Activated T-cell treated with anti-CD3 and anti-CD28 coated beads for 48 hours (primary cell): ENCODE results near the gene FDX1.

Source experiments
- DNase-seq: peaks from one replicate; pipeline ENCODE4 v3.0.0-alpha.2; 2020; ENCODE audit warnings: low read depth

FDX1 gene

GRCh38 chr11:110431051-110431672, 1.4 kb downstream of the FDX1 start:
- DNase-seq: no peak

DNA sequence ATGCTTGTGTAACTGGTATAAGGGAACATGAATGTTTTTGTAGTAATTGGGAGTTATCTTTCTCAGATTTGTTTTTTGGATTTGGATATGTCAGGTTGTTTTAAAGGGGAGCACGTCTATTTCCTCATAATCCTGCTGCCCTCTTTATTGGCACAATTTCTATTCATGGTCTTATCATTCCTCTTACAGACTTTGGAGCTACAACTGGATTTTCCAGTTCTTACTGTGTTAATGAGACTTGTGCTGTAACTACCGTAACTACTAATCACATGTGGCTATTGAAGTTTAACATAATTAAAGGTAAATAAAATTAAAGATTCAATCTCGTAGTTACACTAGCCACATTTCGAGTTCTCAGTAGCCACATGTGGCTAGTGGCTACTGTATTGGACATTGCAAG, 1.9 kb downstream of the FDX1 start:
- DNase-seq: no peak

GRCh38 chr11:110432713-110433392, 3.1 kb downstream of the FDX1 start:
- DNase-seq: no peak

DNA sequence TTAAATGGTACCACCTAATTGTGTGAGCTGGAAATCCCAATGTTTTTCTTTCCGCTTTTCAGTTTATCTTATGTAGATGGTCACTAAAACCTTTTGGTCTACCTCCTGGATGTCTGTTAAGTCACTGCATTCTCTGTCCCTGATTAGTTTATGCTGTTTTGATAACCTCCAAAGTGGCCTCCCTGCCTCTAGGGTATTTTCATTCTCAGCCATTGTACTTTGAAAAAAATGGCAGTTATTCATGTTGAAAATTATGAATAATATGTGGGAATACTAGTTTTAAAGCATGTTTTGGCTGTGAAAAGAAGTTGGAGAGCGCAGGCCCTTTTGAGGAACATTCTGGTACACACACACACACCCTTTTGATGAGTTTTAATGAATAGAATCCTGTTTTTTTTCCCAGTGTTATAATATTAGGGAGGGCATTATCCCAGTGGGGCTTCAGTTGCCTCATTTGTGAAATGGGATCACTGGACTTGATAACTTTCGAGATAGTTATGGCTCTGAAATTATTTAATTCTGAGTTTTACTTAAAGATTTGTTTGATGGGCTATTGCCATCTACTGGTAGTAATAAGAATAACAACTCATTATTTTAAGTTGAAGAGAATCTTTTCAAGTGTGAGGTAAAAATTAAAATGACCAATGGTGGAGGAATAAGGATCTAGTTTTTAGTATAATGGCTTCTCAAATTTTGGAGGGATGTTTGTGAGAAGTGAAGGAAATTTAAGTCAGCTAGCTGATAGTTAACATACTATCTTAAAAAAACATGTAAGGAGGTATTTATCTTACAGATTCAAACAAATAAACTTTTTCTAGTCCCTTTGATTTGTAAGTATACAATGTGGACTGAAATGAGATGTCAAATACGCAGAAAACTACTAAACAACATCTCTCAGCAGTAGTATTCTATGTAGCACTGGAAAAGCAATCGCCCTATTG, 3.9 kb downstream of the FDX1 start:
- no peak for DNase-seq

GRCh38 chr11:110434952-110435779, 5.4 kb downstream of the FDX1 start:
- DNase-seq: no peak

GRCh38 chr11:110435780-110436717, 6.3 kb downstream of the FDX1 start:
- DNase-seq: no peak

DNA sequence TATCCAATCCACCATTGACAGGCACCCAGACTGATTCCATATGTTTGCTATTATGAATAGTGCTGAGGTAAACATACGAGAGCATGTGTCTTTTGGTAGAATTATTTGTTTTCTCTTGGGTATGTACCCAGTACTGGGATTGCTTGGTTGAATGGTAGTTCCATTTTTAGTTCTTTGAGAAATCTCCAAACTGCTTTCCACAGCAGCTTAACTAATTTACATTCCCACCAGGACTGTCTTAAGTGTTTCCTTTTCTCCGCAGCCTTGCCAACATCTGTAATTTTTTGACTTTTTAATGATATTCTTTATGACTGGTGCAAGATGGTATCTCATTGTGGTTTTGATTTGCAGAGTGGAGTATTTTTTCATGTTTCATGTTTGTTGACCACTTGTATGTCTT, 8.3 kb downstream of the FDX1 start:
- no peak for DNase-seq

DNA sequence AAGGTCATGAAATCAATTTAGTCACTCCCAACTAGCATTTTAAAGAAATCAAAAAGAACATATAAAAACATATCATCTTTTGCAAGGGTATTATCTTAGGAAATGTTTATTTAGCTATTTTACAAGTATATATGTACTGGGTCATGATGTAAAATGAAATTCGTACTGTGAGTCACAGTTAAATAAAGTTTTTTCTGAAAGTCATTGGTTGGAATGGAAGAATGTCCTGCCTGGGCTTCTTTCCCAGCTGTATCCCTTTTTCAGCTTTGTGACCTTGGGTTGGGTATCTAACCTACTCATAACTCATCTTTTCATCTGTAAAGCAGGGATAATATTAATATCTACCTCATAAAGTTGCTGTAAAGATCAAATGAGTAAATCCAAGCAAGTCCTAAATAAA, 15.7 kb downstream of the FDX1 start:
- DNase-seq: no peak

GRCh38 chr11:110446061-110446460, 16.3 kb downstream of the FDX1 start:
- DNase-seq: no peak

- no peak for DNase-seq
Measured at GRCh38 chr11:110446594-110446993, 16.8 kb downstream of the FDX1 start.

DNA sequence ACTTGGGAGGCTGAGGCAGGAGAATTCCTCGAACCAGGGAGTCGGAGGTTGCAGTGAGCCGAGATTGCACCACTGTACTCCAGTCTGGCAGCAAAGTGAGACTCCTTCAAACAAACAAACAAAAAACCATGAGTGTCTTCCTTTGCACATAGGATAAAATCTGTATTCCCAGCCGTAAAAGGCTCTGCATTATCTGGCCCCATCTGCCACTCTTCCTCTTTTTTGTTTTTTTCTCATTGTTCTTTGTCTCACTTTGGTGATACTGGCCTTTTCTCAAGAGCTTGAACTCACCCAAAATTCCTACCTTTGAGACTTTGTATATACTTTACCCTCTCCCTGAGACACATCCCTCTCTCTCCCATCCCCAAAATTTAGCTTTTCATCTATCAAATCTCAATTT, 17.6 kb downstream of the FDX1 start:
- no peak for DNase-seq

DNA sequence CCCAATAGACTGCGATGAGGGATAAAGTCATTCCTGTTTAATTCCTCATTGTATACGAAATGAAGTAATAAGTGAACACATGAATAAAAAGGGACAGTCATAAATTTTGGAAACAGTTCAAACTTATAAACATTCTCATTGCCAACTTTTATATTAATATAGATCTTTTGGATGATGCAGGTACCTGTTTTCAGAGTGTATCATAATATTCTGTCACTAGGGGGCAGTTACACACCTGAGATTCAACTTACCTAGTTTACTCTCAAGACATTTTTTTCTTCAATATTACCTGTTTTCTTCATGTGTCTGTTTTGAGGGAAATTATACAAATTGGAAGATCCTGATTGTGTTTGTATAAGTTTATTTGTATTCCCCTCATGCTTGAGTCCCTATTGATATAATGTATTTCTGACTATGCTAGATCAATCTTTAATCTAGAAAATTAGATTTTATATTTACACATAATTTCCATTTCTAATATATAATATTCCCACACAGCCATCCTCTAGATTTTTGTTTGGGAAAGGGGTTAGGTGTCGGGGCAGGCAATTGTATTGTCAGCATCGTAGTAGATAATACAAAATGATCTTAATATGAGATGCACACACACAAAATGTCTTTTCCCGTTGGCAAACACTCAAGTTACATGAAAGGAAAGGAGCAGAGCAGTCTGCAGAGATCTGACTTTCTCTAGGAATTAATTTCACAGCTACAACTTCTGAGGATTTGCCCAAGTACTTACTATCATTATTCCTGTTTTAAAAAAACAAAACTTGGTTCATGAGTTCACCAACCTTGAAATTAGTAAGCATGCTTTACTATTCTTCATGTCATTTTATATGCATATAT, 18.4 kb downstream of the FDX1 start:
- DNase-seq: no peak

GRCh38 chr11:110450246-110450645, 20.5 kb downstream of the FDX1 start:
- DNase-seq: no peak

DNA sequence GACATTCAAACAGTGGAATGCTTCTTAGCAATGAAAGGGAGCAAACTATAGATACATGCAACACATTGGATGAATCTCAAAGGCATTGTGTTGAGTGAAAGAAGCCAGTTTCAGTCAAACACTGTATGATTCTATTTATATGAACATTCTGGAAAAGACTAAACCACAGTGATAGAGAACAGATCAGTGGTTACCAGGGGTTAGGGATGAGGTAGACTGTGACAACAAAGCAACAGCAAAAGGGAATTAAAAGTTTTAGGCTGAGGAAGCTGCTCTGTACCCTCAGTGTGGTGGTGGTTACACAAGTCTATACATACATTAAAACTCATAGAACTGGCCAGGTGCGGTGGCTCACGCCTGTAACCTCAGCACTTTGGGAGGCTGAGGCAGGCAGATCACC, 23.0 kb downstream of the FDX1 start:
- no peak for DNase-seq

- no peak for DNase-seq
Measured at GRCh38 chr11:110453684-110454354, 24.1 kb downstream of the FDX1 start.

DNA sequence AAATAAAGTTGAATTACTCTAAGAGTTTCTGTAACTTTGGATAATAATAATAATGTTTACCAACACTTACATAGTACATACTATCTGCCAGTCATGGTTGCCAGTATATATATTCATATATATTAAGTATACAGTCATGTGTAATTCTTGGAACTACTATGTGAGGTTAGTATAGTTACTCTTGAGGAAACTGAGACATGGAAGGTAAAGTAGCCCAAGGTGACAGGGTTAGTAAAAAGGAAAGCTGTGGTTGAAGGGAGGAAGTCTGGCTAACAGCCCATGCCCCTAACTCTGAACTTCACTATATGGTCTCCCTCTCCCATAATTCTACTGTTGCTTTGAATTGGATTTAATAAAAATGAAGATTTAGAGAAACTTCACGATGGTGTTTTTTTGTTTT, 24.9 kb downstream of the FDX1 start:
- DNase-seq: no peak

DNA sequence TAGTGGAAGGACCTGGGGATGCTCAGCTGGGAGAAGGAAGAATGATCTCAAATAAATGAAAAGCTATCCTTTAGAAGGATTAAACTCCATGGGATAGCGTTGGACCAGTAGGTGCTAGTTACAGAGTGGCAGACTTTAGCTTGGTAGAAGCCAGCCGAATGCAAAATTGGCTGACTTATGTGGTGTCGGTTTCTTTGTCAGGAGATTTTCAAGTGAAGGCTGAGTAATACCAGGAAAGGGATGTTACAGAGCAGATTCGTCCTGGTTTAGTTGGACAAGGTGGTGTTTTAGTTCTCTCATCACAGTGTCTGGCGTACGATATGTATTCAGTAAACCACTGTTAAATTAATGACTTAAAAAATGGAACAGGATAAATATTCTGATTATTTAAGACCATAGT, 26.0 kb downstream of the FDX1 start:
- DNase-seq: no peak

GRCh38 chr11:110463153-110463552, 33.4 kb downstream of the FDX1 start:
- peak; percentile 25 for DNase-seq

GRCh38 chr11:110465231-110465630, 35.5 kb downstream of the FDX1 start:
- no peak for DNase-seq
